ENCODE data around the gene BAZ2B.

Gene BAZ2B

DNA sequence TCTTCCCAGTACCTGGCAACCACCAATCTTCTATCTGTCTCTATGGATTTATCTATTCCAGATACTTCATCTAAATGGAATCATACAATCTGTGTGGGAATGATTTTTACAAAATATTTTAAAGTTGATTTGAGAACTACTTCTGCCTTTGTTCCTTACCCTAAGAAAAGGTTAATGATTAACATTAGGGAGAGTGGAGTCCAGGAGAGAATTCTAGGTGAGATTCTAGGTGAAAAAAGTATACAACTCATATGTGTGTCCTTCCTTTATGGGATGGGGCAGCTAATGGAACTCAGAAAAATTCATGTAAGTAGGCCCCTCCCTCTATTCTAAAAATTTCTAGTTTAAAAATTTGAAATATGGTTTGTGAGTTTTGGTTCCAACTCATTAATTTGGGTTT lies 293.9 kb downstream of the BAZ2B start:
- no peak for DNase-seq (ENCODE audit: low read depth in 2 of 2)

DNA sequence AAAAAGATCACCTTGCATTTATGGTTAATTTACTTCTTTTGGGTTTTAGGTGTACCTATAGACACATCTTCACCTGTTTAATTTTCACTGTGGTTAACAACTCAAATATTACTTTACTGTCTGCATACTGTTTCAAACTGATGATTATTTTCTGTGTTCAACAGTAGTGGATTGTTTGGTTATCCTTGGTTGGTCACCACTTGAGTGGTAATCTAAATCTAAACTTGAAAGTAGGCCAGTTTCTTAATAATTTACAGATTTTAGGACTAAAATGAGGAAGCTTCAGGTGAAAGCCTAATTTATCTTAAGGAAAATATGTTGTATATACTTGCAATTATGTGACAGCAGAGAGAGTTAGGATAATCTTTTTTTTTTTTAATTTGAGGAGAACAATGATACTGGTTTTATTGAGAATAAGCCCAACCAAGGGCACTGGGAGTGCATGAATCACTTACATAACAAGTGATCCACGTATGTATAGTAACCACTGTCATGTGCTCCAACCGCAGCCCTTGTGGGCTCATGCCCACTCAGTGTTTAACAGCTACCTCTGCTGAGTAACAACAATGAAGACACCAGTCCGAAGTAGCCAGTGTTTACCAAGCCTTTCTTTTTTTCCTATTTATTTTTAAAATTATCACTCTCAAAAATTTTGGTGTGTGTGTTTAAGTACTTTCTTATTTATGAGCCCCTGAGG lies 298.8 kb downstream of the BAZ2B start:
- DNase-seq (ENCODE audit: low read depth in 2 of 2) = no peak

DNA sequence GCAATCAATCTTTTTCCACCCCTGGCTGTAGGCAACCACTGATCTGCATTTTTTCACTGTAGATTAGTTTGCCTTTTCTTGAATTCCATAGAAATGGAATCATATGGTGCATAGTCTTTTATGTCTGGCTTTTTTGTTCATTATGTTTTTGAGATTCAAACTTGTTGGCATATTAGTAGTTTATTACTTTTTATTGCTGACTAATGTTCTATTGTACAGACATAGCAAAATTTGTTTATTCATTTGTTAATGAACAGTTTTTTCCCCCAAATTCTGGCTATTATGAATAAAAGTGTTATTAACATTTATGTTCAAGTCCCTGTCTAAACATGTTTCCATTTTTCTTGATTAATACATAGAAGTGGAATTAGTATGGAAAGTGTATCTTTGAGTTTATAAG lies 308.4 kb downstream of the BAZ2B start:
- no peak for DNase-seq (ENCODE audit: low read depth in 2 of 2)

DNA sequence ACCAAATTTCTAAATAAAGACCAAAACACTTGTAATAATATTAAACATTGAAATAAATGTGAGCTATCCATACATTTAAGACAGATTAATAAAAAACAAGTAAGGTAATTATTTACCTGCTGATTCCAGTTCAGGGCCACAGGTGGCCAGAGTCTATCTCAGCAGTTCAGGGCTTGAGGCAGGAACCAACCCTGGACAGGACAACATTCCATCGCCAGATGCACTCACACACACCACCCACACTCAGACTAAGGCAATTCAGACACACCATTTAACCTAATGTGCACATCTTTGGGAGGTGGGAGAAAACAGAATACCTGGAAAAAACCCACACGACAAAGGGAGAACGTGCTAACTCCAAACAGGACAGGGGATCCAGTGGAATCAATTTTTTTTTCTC lies 315.8 kb downstream of the BAZ2B start:
- DNase-seq (ENCODE audit: low read depth in 2 of 2) = no peak

DNA sequence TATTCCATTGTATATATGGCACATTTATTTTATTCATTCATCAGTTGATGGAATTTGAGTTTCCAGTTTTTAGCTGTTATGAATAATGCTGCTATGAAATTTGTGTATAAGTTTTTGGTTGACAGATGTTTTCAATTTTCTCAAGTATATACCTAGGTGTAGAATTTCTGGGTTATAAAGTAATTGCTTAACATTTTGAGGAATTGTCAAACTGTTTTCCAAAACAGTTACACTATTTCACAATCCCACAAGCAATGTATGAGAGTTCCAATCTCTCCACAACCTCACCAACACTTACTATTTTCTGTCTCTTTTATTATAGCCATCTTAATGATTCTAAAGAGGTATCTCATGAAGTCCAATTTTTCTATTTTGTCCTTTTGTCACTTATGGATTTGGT lies 317.4 kb downstream of the BAZ2B start:
- no peak for DNase-seq (ENCODE audit: low read depth in 2 of 2)

DNA sequence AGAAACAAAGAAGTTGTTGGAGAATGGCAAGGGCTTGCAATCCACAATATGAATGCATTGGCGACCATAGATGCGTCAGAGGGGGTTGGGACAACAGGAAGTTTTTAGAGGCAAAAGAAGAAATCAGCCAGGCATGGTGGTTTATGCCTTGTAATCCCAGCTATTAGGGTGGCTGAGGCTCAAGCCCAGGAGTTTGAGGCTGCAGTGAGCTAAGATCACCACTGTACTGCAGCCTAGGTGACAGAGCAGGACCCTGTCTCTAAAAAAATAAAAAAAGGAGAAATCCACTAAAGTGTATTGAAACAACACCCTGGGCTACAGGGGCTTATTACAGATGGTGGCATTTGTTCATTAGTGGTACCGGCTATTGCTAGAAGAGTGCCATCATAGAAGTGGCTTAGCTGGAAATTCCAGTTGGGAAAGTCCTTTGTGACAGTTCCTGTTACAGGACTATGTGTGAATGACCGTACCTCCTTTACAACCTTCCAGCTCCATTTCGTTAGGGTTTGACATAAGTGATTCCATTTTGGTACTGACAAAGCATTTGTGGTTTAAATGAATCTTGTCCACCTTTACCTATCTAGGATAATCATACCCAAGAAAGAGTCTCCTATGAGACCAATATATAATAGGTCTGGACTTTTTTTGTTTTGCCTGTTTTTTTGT lies 319.2 kb downstream of the BAZ2B start:
- DNase-seq (ENCODE audit: low read depth in 2 of 2) = no peak

DNA sequence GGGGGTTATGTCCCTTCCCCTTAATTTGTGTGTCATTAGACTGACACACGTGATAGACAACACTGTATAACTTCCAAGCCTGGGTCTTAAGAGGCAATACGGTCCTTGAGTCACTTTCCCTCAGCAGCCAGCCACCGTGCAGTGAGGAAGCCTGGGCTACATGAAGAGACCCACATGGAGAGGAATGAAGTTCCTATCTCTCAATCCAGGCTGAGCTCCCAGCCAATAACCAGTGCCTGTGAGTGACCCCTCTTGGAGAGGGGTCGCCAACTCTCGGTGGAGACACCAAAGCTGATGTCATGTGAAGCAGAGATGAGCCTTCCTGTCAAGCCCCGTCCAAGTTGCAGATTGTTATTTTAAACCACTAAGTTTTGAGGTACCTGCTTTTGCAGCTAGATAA lies 324.2 kb downstream of the BAZ2B start:
- no peak for DNase-seq (ENCODE audit: low read depth in 2 of 2)

DNA sequence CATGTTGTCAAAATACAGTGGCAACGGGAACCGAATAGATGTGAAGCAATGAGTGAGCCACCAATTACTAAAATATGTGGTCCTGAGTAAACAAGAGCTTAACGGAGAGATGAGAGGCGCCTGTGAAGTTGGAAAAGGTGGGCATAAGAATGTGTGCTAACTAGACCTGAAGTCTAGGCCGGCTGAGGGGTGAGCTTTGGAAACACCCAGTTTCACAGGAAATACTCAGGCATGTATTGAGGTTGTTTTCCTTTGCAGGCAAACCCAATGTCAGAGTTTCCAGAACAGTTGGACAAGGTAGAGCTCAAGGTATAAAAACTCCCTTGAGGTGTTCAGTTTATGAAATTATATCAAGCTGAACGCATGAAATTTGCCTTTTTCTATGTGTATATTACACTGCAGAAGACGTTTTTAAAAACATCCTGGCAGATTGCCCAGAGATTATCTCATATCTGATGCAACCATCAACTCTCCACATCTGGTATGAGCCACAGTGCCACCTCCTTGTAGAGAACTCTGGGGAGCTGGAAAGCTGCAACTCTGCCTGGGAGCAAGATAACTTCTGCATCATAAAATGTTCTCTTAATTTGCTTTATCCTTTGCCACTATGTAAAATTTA lies 325.9 kb downstream of the BAZ2B start:
- DNase-seq (ENCODE audit: low read depth in 2 of 2) = no peak

DNA sequence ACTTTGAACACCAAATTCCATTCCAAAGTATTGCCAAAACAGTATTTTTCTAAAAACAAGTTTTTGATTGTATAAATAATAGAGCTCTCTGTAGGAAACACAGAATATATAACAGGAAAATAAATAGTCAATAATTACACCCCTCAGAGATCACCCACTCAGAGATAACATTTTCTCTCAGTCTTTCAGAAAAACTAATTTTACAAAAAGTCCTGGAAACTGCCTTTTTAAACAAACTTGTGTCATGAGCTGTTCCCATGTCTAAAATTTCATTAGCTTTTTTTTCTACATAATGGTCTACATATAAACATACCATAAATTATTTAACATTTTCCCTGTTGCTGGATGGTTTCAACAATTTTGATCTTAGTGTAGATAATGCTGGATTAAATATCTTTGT lies 328.6 kb downstream of the BAZ2B start:
- DNase-seq (ENCODE audit: low read depth in 2 of 2) = no peak

DNA sequence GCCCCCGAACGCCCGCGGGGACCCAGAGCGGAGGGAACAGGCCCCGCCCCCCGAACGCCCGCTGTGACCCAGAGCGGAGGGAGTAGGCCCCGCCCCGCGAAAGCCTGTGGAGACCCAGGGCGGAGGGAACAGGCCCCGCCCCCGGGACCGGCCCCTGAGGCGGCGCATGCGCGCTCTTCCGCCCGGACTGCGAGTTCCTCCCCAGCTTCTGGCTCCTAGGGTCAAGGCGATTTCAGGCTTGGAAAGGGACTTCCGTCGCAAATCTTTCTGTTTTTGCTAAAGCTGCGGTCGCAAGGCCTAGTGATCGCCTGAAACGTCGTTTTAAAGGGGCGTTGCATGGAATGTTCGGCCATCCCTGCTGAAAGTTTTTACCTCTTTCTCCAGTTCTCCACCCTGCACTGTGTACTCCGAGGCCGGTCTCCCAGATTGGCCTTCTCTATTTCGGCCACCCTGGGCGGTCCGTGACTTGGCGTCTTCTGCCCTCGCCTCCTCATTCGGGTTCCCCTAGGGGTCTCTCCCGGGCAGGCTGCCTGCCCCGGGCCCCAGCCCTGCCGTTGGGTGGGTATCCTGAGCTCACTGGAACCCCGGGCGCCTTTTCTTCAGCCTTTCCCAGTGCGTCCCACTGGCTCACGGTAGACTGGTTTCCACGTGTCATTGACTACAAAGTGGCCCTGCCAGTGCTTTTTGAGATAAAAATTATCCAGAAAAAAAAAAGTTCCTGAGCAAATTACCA lies 329.5 kb downstream of the BAZ2B start:
- peak; percentile 96 for DNase-seq (ENCODE audit: low read depth in 2 of 2)

DNA sequence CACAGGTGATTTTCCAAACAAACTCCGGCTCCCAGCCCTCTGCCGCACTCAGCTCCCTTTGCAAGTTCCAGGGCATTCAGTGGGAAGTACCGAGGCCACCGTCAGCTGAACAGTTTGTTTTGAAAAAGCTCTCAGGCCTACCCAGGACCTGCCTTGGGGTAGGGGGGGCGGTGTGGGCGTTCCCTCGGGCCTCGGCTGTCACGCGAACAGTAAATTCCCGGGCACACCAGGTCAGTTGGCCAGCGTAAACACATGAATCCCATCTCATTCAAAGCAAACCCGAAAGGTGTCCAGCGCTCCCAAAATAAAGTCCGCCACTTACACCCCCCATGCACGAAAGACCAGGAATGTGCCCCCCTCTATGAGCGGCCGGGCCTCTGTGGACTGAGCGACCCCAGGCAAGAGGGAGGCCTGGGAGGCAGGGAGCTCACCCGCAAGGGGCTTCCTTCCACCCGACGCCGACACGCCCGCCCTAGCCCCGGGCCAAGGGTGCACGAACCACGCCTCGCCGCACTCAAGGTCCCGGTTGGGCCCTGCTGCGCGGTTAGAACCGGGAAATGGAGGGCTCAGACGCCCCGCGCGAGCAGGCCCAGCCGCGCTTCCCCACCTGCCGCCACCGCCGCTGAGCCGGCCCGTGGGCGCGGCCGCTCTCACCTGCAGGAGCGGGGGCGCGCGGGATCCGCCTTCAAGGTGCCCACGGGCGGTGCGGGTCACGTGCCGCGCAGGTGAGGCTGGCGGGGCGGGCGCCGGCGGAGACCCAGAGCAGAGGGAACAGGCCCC lies 330.2 kb downstream of the BAZ2B start, which contains the start of gene WDSUB1:
WDSUB1 (minus strand) TSS at position 775 of the 780 bp plus-strand sequence. CDS start 3,634 bp downstream, outside the sequence.
- DNase-seq (ENCODE audit: low read depth in 2 of 2) = peak in 1 of 2 donors; percentile 12

DNA sequence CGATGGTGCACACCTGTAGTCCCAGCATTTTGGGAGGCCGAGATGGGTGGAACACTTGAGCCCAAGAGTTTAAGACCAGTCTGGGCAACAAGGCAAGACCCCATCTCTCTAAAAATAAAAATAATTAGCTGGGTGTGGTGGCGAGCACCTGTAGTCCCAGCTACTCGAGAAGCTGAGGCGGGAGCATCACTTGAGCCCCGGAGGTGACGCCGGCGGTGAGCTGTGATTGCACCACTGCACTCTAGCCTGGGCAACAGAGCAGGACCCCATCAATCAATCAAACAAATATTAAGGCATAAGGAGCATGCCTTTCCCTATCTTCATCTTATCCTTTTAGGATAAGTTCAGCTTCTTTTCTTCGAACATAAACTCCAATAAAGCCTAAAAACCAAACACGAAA lies 330.9 kb downstream of the BAZ2B start:
- DNase-seq (ENCODE audit: low read depth in 2 of 2) = no peak

DNA sequence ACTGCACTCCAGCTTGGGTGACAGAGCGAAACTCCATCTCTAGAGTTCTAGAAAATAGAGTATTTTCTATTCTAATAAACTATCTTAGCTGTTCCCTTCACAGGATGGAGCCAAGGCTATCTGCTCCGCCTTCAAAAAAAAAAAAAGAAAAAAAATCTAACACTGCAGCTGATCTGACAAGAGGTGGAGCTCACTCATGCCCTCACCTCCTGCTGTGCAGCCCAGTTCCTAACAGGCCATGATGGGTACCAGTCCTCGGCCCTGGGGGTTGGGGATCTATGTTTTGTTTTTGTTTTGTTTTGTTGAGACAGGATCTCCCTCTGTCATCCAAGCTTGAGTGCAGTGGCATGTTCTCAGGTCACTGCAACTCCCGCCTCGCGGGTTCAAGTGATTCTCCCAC lies 332.8 kb downstream of the BAZ2B start:
- no peak for DNase-seq (ENCODE audit: low read depth in 2 of 2)

DNA sequence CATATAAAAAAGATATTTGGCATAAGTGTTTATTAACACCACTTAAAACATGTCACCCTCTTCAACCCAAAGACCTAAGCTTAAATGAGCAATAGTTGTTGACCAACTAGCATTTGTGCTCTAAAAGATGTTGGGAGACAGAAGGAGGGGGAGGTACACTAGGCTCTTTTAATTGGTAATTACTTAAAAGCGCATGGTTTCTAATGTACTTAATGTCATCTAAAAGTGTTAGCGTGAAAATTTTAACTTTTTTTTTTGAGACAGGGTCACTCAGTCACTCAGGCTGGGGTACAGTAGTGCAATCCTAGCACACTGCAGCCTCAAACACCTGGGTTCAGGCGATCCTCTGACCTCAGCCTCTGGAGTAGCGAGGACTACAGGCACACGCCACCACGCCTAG lies 335.3 kb downstream of the BAZ2B start:
- DNase-seq (ENCODE audit: low read depth in 2 of 2) = no peak

DNA sequence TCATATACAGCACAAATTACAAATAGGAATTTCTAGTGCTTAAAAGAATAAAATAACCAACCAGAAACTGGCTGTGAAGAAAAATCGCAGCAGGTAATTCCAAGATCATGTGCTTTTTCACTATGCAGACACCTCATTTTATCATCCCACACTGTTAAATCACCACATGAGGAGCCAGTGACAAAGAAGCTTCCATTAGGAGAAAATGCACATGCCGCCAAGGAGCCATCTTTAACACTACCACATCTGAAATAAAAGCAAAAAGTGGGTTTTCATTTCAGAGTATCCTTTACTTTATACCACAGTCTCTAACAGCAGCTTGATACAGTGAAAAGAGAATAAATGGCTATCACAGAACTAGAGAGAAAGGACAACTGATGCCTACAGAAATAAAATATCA lies 336.6 kb downstream of the BAZ2B start:
- DNase-seq (ENCODE audit: low read depth in 2 of 2) = no peak

DNA sequence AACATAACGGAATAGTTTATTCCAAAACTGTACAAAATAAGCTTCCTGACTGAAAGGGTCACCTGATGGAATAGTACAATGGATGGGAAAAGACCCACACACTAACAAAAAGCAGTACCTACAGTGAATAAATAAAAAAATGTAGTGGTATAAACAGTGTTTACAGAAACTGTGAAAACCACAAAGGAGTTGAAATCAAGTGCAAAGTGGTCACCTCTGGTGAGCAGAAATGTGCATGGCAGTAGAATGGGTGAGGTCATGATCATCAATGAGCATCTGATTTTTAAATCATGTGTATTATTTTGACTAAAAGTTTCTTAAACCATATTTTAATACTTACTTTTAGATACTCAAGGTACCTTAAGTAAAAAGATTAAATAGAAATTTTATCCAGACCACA lies 341.2 kb downstream of the BAZ2B start:
- DNase-seq (ENCODE audit: low read depth in 2 of 2) = no peak

DNA sequence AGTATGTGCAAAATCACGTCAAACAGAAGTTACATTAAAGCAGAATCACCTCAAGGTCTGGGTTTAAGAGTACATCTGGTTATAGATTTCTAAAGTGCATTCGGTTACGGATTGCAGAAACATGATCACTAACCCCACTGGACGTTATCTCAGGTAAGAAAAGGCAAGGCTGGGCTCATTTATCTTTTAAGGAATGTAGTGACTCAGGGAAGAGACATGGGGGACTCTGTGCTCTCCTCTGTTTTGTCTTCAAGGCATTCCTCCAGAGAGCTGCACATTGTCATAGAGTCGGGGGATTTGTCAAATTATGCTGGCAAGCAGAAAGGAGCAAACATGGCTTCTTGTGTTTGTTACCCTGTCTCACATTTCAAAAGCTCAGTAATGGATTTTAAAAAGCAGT lies 344.2 kb downstream of the BAZ2B start:
- DNase-seq (ENCODE audit: low read depth in 2 of 2) = no peak

DNA sequence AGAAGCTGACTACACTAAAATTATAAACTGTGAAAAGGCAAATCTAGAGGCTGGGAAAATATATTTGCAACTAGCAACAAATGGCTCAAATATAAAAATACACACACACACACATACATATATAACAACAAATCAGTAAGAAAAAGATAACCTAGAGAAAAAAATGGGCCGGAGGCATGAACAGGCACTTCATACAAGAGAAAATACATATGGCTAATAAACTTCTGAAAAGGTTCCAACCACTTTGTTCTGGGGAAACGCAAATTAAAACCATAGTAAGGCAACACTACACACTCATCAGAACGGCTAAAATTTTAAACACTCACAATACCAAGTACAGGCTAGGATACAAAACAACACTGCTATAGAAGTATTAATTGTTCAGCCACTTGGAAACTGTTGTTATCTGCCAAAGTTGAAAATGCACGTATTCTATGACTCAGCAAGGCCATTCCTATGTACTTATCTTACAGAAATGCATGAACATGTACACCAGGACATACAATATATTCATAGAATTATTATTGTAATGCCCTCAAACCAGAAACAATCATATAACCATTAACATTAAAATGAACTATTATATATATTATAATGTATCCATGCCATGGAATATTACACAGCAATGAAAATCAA lies 345.5 kb downstream of the BAZ2B start:
- no peak for DNase-seq (ENCODE audit: low read depth in 2 of 2)

Measured in stimulated activated CD8-positive, alpha-beta memory T cell treated with anti-CD3 and anti-CD28 coated beads, Interleukin-15, amount 100 ng/mL, for 48 hours (primary cell).